ENCODE measurements around the gene RANBP9. TPM values are rescaled to one million over a fixed set of nuclear protein-coding genes. Genes with fewer than 3 reads are reported as not detected.

Gene RANBP9
- total and polyA plus RNA-seq, 8 donors: 13.1 to 51.4 (median 19.8) TPM

GRCh38 chr6:13660273-13660672, 51.4 kb downstream of the RANBP9 start:
- Histone ChIP-seq H3K36me3 (no peaks in the 10 kb centered on the region), H3K4me3 (no peak overlapping the region), H3K4me1 (peaks cover 8 to 73% (median 44%) of the 10 kb centered on the region in 4 donors), H3K9me3 (no peaks in the 10 kb centered on the region), H3K27ac (no peak overlapping the region), H3K27me3 (no peaks in the 10 kb centered on the region)
- no peak for TF ChIP-seq POLR2AphosphoS5 (IDR thresholded peaks at IDR 0.05)
- no peak for TF ChIP-seq EP300 (IDR thresholded peaks at IDR 0.05)
- no peak for TF ChIP-seq CTCF (IDR thresholded peaks at IDR 0.05)
- no peak for TF ChIP-seq POLR2A (IDR thresholded peaks at IDR 0.05)
- WGBS, 5 donors: 95 to 100% (median 97%) methylated on average over 1 of the region's 1 CpG
- DNase-seq: no peak
- intact Hi-C loops (cut with DNase I; ENCODE audit: low total_unique reads): no loop called here

- TF ChIP-seq POLR2AphosphoS5 (IDR thresholded peaks at IDR 0.05) (no peak), EP300 (IDR thresholded peaks at IDR 0.05) (no peak), POLR2A (IDR thresholded peaks at IDR 0.05) (no peak), CTCF (IDR thresholded peaks at IDR 0.05) (no peak)
- WGBS, 5 donors: 67 to 80% (median 76%) methylated on average over 1 of the region's 1 CpG
- H3K9me3 ChIP-seq: no peaks in the 10 kb centered on the region
- no peak overlapping the region for H3K4me3 ChIP-seq
- H3K27me3 ChIP-seq: no peaks in the 10 kb centered on the region
- H3K27ac ChIP-seq: no peak overlapping the region
- H3K36me3 ChIP-seq: peaks cover 0 to 22% (median 11%) of the 10 kb centered on the region in 4 donors
- H3K4me1 ChIP-seq: peaks cover 4 to 39% (median 18%) of the 10 kb centered on the region in 4 donors
- no peak for DNase-seq
- intact Hi-C loops (cut with DNase I; ENCODE audit: low total_unique reads): no loop called here
Measured at GRCh38 chr6:13655700-13656099, 55.9 kb downstream of the RANBP9 start.

- no peak for DNase-seq
- intact Hi-C loops (cut with DNase I; ENCODE audit: low total_unique reads): no loop called here
- Histone ChIP-seq H3K4me3 (no peak overlapping the region), H3K27ac (no peak overlapping the region), H3K4me1 (peaks cover 0 to 27% (median 12%) of the 10 kb centered on the region in 4 donors), H3K27me3 (no peaks in the 10 kb centered on the region), H3K36me3 (peaks cover 0 to 27% (median 18%) of the 10 kb centered on the region in 4 donors), H3K9me3 (no peaks in the 10 kb centered on the region)
- TF ChIP-seq EP300 (IDR thresholded peaks at IDR 0.05) (no peak), CTCF (IDR thresholded peaks at IDR 0.05) (no peak), POLR2AphosphoS5 (IDR thresholded peaks at IDR 0.05) (no peak), POLR2A (IDR thresholded peaks at IDR 0.05) (no peak)
Measured at GRCh38 chr6:13654496-13654895, 57.1 kb downstream of the RANBP9 start.

- Histone ChIP-seq H3K9me3 (no peaks in the 10 kb centered on the region), H3K36me3 (peaks cover 0 to 27% (median 18%) of the 10 kb centered on the region in 4 donors), H3K4me3 (no peak overlapping the region), H3K27me3 (no peaks in the 10 kb centered on the region), H3K27ac (no peak overlapping the region), H3K4me1 (peaks cover 0 to 28% (median 6%) of the 10 kb centered on the region in 4 donors)
- no peak for DNase-seq
- no peak for TF ChIP-seq EP300 (IDR thresholded peaks at IDR 0.05)
- no peak for TF ChIP-seq POLR2A (IDR thresholded peaks at IDR 0.05)
- TF ChIP-seq POLR2AphosphoS5 (IDR thresholded peaks at IDR 0.05): no peak
- no peak for TF ChIP-seq CTCF (IDR thresholded peaks at IDR 0.05)
- intact Hi-C loops (cut with DNase I; ENCODE audit: low total_unique reads): no loop called here
- WGBS, 5 donors: 88 to 97% (median 93%) methylated on average over 2 of the region's 2 CpGs
Measured at GRCh38 chr6:13653296-13653695, 58.3 kb downstream of the RANBP9 start.
